HG02678 (cell line): ENCODE data around the gene ASGR1.
"Not testable (repeated sequence)": the region's sequence is repeated elsewhere in the genome, so short reads cannot be mapped to it uniquely, and the experiment has no call there.

Experiments used
- ATAC-seq: cut with Tn5 transposase; IDR thresholded peaks from one replicate; pipeline ENCODE4 v1.9.1; 2021; ENCODE audit warnings: mild to moderate bottlenecking, moderate library complexity; ENCODE audit not compliant: unreplicated experiment

Gene ASGR1

DNA sequence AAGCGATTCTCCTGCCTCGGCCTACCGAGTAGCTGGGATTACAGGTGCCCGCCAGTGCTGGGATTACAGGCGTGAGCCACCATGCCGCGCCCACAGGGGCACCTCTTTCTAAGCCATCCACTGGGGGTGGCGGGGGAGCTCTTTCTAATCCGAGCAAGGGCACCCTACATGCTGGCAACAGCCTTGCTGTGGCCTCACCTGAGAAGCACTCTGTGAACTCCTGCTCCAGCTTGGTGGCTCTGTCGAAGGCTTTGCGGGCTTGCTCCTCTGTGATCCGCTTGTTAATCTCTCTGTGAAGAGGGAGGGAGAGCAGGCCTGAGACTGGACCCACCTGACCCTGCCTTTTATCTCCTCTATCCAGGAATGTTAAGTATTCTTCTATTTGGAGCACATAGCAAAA is 11.9 kb upstream of the ASGR1 start:
- no peak for ATAC-seq

GRCh38 chr17:7190276-7190917 is 11.2 kb upstream of the ASGR1 start:
- no peak for ATAC-seq

- ATAC-seq = no peak
Measured at GRCh38 chr17:7186241-7186640, 7.1 kb upstream of the ASGR1 start.

GRCh38 chr17:7184647-7185046 is 5.5 kb upstream of the ASGR1 start:
- no peak for ATAC-seq

- ATAC-seq = no peak
Measured at GRCh38 chr17:7184091-7184488, 4.9 kb upstream of the ASGR1 start.

DNA sequence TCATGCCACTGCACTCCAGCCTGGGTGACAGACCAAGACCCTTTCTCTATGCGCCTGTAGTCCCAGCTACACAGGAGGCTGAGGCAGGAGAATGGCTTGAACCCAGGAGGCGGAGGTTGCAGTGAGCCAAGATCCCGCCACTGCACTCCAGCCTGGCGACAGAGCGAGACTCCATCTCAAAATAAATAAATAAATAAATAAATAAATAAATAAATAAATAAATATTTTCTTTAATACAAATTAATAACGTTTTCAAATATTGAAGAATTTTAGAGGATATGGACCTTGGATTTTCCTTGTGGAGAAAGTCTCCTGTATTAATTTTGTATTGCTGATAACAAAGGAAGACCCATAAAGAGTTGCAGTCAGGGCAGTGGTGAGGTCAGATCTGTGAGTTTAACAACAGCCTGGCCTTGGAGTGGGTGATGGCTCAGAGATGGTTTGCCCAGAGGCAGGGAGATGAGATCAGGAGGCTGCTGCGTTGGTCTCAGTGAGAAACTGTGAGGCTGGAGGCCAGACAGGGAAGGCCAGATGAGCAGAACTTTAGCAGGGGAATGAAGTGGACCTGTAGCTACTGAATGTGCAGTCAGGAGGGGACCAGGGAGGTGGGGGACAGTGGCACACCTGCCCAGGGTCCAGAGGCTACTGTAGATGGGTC is 4.4 kb upstream of the ASGR1 start:
- no peak for ATAC-seq

DNA sequence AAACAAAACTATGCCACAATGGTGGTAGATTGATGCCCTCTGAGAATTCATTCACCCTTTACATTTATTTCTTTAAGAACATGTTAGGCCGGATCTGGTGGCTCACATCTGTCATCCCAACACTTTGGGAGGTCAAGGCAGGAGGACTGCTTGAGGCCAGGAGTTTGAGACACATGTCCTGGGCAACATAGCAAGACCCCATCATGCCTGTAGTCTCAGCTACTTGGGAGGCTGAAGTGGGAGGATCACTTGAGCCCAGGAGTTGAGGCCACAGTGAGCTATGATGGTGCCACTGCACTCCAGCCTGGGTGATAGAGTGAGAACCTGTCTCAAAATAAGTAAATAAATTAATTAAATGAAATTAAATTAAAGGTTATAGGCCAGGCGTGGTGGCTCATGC is 2.9 kb upstream of the ASGR1 start:
- not testable (repeated sequence) for ATAC-seq

GRCh38 chr17:7178973-7179316 is 225 bp downstream of the ASGR1 start:
- no peak for ATAC-seq

DNA sequence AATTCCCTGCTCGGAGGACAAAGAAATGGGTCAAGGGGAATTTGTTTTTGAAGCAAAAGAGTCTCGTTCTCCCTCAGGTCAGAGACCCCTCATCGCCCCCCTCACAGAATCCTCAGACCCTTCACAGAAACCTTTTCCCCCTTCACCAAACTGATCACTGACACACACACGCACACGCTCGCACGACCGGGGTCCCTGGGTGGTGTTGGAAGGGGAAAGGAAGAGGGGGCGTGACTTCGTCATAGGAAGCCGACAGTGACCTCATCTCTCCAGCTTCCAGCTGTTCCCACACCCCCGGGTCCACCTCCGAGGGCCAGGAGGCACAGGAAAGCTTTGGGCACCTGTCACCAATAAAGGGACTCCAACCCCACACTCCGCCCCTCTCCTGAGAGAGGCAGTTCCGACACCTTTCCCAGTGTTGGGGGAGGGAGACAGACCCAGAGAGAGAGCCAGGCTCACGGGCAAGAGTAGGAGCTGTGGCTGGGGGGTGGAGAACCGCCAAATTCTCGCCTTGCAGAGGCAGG is 1.2 kb downstream of the ASGR1 start:
- no peak for ATAC-seq

DNA sequence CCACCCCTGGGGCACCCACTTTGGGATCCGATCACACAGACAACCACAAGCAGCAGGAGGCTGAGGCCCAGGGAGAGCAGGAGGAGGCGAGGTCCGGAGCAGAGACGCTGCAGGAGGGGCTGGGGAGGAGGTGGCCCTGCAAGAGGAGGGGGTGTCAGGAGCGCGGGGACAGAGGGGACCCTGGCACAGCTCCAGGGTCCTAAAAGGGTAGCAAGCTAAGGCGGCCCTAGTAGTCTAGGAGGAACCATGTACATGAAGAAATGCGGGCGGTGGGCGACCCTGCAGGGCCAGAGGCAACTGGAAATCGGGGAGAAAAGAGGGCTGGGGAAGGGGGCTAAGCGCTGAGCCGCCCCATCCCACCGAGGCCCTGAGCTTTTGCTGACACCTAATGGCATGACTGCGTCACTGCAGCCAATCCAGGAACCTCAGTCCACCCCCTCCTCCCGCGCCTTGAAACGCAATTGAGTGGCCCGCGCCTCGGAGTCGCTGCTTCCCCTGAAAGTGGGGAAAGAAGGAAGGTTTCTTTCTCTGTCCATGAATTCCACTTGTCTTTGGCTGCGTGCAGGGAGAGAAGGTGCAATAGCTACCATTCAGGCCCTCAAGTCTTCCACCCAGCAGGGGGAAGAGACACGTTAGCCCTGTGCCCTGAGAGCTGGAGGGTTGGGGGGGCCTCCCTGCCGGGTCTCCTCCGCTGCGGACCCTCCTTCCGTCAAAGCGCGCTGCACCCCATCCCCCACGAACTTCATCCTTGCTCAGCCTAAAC is 1.8 kb downstream of the ASGR1 start:
- ATAC-seq = no peak

- ATAC-seq = no peak
Measured at GRCh38 chr17:7176841-7177190, 2.4 kb downstream of the ASGR1 start.

DNA sequence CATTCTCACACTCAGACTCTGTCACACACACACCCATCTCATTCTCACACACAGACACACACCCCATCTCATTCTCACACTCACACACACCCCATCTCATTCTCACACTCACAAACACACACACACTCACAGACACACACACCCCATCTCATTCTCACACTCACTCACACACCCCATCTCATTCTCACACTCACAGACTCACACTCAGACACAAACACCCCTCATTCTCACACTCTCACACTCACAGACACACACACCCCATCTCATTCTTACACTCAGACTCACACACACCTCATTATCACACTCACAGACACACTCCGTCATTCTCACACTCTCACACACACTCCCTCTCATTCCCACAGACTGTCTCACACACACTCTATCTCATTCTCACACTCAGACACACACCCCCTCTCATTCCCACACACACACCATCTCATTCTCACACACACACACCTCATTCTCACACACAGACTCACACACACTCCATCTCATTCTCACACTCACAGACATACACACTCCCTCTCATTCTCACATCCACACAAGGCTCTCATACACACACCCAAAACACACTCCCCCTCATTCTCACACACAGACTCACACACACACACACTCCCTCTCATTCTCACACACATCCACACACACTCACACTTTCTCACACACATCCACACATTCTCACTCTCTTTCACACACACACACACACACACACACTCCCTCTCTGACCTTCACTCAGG is 2.9 kb downstream of the ASGR1 start:
- ATAC-seq = no peak

GRCh38 chr17:7175330-7175733 is 3.8 kb downstream of the ASGR1 start:
- ATAC-seq = no peak

GRCh38 chr17:7174603-7175326 is 4.4 kb downstream of the ASGR1 start:
- no peak for ATAC-seq

DNA sequence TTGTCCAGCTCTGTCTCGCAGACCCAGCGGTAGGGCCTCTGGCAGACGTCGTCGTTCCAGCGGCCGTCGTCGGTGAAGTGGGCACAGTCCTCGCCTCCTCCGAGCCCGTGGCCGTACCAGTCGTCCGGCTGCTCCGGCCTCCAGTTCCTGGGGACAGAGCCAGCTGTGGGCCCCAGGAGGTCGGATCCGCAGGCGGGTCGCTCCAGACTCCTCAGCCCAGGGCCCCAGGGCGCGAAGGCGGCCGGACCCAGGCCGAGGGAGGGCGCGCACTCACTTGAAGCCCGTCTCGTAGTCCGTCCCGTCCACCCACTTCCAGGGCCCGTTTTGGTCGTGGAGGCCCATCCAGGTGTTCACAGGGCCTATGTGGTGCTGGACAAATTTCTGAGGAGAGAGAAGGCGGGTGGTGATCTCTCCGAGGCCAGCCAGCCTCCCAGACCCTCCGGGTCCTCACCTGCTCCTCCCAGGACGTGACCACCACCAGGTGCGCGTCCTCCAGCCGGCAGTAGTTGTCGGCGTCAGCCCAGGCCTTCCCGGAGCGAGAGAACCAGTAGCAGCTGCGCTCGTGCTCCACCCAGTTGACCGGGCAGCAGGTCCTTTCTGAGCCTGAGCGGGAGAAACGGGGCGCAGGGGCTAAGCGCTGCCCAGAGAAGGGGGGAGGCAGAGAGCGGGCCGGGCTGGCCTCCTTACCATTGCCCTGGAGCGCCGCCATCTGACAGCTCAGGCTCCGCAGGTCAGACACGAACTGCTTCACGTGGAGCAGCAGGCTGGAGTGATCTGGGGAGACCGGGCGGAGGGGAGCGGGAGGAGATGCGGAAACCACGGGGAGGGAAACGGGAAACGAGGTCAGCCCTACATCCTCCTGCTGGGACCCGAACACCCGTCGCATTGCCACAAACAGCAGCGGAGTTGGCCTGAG is 5.2 kb downstream of the ASGR1 start:
- ATAC-seq = no peak

GRCh38 chr17:7172522-7173191 is 6.5 kb downstream of the ASGR1 start:
- ATAC-seq = not testable (repeated sequence)

GRCh38 chr17:7169565-7169908 is 9.6 kb downstream of the ASGR1 start:
- ATAC-seq = not testable (repeated sequence)

GRCh38 chr17:7168841-7169564 is 10.2 kb downstream of the ASGR1 start:
- ATAC-seq = not testable (repeated sequence)

- ATAC-seq = no peak
Measured at GRCh38 chr17:7167832-7168231, 11.3 kb downstream of the ASGR1 start.
